Measurements from ENCODE around the gene AMIGO3. TPM values are rescaled to one million over a fixed set of nuclear protein-coding genes. Genes with fewer than 3 reads are reported as not detected.

Gene AMIGO3
- total RNA-seq, 1 donor from 2014 or later = 0.35 TPM

DNA sequence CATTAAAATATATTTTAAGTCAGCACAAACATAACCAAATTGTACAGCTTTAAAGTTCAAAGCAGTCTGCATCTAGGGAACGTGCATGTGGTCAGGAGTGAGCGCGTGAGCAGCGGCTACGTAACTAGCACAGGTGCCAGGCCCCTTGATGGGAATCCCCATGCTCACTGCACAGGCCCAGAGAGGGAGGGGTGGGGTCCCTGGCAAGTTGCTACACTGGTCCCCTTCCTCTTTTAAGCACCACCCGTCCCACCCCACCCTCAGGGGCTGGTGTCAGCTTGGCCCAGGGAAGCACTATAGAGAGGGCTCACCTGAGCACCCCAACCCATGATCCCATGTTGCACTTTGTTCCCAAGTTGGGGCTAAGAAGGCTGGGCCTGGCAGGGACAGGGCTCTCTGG, 5.1 kb upstream of the AMIGO3 start:
- TF ChIP-seq, protein P1, sequence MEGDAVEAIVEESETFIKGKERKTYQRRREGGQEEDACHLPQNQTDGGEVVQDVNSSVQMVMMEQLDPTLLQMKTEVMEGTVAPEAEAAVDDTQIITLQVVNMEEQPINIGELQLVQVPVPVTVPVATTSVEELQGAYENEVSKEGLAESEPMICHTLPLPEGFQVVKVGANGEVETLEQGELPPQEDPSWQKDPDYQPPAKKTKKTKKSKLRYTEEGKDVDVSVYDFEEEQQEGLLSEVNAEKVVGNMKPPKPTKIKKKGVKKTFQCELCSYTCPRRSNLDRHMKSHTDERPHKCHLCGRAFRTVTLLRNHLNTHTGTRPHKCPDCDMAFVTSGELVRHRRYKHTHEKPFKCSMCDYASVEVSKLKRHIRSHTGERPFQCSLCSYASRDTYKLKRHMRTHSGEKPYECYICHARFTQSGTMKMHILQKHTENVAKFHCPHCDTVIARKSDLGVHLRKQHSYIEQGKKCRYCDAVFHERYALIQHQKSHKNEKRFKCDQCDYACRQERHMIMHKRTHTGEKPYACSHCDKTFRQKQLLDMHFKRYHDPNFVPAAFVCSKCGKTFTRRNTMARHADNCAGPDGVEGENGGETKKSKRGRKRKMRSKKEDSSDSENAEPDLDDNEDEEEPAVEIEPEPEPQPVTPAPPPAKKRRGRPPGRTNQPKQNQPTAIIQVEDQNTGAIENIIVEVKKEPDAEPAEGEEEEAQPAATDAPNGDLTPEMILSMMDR (IDR thresholded peaks at IDR 0.05) = no peak
- Mint-ChIP-seq H3K36me3 (ENCODE audit: low read depth) (peaks cover 6% of the 10 kb centered on the region), H3K9me3 (ENCODE audit: low read depth) (no peaks in the 10 kb centered on the region), H3K27me3 (ENCODE audit: low read depth) (no peaks in the 10 kb centered on the region), H3K27ac (ENCODE audit: unreplicated experiment) (peak overlapping the region; percentile 99), H3K4me3 (ENCODE audit: unreplicated experiment) (peak overlapping the region; percentile 90), H3K4me1 (ENCODE audit: low read depth) (peaks cover 37% of the 10 kb centered on the region)
- no peak for DNase-seq (ENCODE audit: low spot score)

DNA sequence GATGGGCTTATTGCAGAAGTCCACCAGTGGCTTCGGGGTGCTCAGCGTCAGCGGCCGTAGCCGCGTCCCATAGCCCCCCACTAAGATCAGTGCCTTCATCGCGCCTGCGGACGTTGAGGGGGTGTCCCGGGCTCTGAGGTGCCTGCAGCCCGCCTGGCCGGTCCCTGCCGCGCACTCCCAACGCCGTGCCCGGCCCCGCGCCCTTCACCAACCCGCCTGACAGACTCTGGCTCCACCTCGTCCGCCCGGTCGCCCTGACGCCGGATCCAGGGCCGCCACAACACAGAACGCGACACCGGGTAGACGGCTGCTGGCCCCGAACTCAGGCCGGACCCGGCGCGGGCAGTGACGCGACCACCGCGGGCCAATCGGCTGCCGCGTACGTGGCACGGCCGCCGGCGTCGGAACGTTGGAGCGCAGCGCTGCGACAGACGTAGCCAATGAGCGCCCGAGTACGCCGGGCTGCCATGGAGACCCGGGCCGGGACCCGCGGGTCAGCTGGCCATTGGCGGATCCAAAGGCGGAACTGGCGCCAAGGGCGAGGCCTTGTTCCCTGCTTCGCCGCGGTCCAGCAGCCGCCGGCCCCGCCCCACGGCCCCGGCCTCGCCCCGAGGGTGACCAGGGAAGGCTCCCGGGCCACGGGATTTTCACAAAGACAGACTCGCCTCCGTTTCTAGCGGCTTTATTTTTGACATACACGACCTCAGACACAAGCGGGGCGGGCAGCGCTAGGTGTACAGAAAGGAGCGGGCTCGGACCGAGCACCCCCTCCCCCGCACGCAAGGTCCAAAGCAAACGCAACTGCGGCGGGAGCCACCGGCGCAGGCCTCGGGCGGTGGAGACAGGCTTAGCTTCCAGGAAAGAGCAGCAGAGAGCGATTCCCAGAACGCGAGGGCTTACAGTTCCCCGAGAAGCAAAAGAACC, 4.4 kb upstream of the AMIGO3 start, which contains the start of gene GMPPB:
Gene GMPPB, minus strand, starts transcription at position 324 of the 924 bp plus-strand sequence. Its CDS starts 225 bp downstream, at position 99.
- Mint-ChIP-seq H3K9me3 (ENCODE audit: low read depth) (no peaks in the 10 kb centered on the region), H3K4me1 (ENCODE audit: low read depth) (peaks cover 44% of the 10 kb centered on the region), H3K36me3 (ENCODE audit: low read depth) (peaks cover 6% of the 10 kb centered on the region), H3K27ac (ENCODE audit: unreplicated experiment) (peak within 1 kb of the TSS; percentile 99), H3K27me3 (ENCODE audit: low read depth) (no peaks in the 10 kb centered on the region), H3K4me3 (ENCODE audit: unreplicated experiment) (peak within 1 kb of the TSS; percentile 90)
- peak; percentile 99 for DNase-seq (ENCODE audit: low spot score)
- TF ChIP-seq, protein P1 (IDR thresholded peaks at IDR 0.05) = peak; percentile 9

- peak overlapping the region; percentile 90 for H3K4me3 Mint-ChIP-seq (ENCODE audit: unreplicated experiment)
- TF ChIP-seq, protein P1 (IDR thresholded peaks at IDR 0.05) = no peak
Observed at GRCh38 chr3:49723296-49723627, 3.8 kb upstream of the AMIGO3 start.

DNA sequence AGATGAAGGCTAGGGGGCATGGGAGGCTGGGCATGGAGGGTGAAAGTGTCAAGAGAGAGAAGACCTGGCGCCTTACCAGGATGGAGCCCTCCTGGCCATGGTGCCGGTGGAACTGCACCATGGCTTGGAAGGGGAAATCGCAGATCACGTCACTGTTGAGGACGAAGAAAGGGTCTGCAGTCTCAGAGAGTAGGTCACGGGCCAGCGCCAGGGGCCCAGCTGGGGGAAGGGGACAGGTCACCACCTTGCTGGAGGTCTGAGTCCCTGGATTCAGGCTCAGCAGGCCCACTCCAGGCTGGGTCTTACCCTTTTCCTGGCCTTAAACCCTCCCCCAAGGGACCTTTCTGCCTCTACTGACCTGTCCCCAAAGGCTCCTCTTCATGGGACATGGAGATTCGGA, 3.4 kb upstream of the AMIGO3 start:
- peaks cover 4% of the 10 kb centered on the region for H3K36me3 Mint-ChIP-seq (ENCODE audit: low read depth)
- DNase-seq (ENCODE audit: low spot score) = no peak
- no peaks in the 10 kb centered on the region for H3K9me3 Mint-ChIP-seq (ENCODE audit: low read depth)
- H3K27ac Mint-ChIP-seq (ENCODE audit: unreplicated experiment) = peak overlapping the region; percentile 99
- H3K4me1 Mint-ChIP-seq (ENCODE audit: low read depth) = peaks cover 49% of the 10 kb centered on the region
- no peaks in the 10 kb centered on the region for H3K27me3 Mint-ChIP-seq (ENCODE audit: low read depth)
- TF ChIP-seq, protein P1 (IDR thresholded peaks at IDR 0.05) = no peak
- peak overlapping the region; percentile 90 for H3K4me3 Mint-ChIP-seq (ENCODE audit: unreplicated experiment)

More at GRCh38 chr3:49723296-49723627, 3.8 kb upstream of the AMIGO3 start:
- Mint-ChIP-seq H3K27me3 (ENCODE audit: low read depth) (no peaks in the 10 kb centered on the region), H3K27ac (ENCODE audit: unreplicated experiment) (peak overlapping the region; percentile 99), H3K4me1 (ENCODE audit: low read depth) (peaks cover 49% of the 10 kb centered on the region), H3K9me3 (ENCODE audit: low read depth) (no peaks in the 10 kb centered on the region), H3K36me3 (ENCODE audit: low read depth) (peaks cover 6% of the 10 kb centered on the region)
- peak; percentile 95 for DNase-seq (ENCODE audit: low spot score)

DNA sequence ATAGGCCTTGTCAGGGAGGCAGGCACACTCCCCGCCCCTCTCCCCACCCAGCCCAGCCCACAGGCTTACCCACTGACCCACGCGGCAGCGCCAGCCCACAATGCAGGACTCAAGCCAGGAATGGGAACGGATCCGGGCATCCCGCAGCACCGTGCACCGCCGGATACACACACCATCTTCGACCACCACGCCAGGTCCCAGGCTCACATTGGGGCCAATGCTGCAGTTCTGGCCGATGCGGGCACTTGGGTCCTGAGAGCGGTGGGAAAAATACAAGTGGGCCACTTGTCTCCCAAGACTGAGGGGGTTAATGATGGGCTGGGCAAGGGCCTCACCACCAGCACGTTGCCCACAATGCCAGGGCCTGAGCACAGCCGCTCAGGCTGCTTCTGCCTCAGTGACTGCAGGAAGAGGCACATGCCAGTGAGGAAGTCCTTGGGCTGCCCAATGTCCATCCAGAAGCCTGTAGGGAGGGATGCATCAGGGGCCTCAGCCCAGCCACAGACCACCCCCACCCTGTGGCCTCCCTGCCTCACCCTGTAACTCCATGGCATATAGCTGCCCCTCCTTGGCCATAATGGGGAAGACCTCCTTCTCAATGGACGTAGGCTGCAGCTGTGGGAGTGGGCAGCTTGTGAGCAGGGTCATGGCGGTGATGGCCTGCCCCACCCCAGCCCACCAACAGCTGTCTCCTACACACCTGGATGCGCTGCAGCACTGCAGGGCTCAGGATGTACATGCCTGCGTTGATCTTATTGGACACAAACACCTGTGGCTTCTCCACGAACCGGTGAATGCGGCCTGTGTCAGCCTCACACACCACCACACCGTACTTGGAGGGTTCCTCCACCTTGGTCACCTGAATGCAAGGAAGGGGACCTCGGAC, 2.7 kb upstream of the AMIGO3 start:
- peak overlapping the region; percentile 99 for H3K27ac Mint-ChIP-seq (ENCODE audit: unreplicated experiment)
- H3K9me3 Mint-ChIP-seq (ENCODE audit: low read depth) = no peaks in the 10 kb centered on the region
- H3K36me3 Mint-ChIP-seq (ENCODE audit: low read depth) = no peaks in the 10 kb centered on the region
- TF ChIP-seq, protein P1 (IDR thresholded peaks at IDR 0.05) = no peak
- H3K27me3 Mint-ChIP-seq (ENCODE audit: low read depth) = no peaks in the 10 kb centered on the region
- H3K4me1 Mint-ChIP-seq (ENCODE audit: low read depth) = peaks cover 49% of the 10 kb centered on the region
- peak overlapping the region; percentile 90 for H3K4me3 Mint-ChIP-seq (ENCODE audit: unreplicated experiment)
- peak; percentile 91 for DNase-seq (ENCODE audit: low spot score)

All from chondrocyte (in vitro differentiated cells).